Measurements from ENCODE around the gene MTHFR.

The MTHFR gene

DNA sequence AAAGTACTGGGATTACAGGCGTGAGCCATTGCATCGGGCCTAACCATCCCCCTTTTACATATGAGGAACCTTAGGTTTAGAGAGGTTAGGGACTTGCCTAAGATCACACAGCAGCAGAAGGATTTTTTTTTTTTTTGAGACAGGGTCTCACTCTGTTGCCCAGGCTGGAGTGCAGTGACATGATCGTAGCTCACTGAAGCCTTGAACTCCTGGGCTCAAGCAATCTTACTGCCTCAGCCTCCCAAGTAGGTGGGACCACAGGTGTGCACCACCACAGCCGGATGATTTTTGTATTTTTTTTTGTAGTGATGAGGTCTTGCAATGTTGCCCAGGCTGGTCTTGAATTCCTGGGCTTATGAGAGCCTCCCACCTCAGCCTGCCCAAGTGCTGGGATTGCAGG is 46.0 kb downstream of the MTHFR start:
- no peak for DNase-seq (ENCODE audit: low spot score)

DNA sequence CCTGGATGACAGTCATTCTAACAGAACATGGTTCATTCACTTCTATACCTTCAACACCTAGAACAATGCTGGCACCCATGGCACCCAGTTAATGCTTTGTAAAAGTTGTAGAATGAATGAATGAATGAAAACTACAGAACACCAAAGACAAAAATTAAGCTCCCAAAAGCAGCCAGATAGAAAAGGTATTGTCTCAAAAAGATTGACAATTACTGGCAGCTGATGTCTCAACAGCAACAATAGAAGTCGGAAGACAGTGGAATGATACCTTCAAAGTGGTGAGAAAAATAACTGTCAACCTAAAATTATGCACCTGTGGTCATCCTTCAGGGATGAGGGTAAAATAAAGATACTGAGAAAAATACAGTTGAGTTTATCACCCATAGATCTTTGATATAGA is 48.7 kb downstream of the MTHFR start:
- DNase-seq (ENCODE audit: low spot score): no peak

DNA sequence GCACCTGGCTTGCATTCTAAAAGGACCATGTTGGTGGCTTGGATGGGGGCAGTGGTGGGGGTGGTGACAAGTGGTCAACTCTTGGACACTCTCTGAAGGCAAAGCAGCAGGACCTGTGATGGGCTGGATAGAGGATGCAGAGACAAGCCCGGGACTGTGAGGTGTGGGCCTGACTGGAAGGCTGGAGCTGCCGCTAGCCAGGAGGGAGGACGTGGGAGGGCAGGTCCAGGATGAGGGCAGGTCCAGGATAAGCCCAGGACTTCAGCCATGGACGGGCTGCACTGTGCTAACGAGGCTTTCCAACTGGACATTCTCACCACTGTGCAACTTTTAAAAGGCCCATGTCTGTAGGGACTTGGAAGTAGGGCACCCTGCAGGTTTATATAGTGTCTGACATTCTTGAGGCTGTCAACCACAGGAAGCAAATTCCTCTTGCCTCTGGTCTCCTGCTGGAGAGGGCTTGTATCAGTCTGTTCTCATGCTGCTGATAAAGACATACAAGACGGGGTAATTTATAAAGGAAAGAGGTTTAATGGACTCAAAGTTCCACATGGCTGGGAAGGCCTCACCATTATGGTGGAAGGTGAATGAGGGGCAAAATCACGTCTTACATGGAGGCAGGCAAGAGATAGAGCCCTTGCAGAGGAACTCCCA is 52.1 kb downstream of the MTHFR start:
- DNase-seq (ENCODE audit: low spot score): no peak

DNA sequence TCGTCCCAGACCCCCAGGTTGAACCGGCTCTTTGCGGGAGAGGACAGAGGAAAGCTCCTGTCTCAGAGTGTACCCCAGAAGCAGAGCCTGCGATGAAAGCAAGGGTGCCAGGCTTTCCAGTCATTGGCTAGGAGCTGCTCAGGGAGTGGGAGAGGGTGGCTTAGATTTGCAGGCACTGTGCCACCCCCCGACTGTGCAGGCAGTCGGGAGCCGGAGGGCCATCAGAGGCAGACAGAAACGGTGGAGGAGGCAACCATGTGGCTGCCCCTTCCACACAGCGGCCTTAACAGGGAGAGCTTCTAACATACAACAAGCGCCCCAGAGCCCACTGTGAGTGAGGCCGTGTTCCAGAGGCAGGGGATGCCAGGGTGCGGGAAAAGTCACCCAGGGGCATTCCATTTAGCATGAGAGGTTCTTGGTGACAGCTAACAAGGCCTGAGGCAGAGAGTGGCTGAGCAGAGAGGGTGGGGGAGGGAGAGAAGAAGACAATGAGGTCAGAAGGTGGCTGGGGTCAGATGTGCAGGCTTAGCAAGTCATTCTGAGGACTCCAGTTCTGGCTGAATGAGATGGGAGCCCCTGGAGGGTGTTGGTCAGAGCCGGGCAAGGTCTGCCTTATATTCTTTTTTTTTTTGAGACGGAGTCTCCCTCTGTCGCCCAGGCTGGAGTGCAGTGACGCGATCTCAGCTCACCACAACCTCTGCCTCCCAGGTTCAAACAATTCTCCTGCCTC is 53.2 kb downstream of the MTHFR start:
- no peak for DNase-seq (ENCODE audit: low spot score)

DNA sequence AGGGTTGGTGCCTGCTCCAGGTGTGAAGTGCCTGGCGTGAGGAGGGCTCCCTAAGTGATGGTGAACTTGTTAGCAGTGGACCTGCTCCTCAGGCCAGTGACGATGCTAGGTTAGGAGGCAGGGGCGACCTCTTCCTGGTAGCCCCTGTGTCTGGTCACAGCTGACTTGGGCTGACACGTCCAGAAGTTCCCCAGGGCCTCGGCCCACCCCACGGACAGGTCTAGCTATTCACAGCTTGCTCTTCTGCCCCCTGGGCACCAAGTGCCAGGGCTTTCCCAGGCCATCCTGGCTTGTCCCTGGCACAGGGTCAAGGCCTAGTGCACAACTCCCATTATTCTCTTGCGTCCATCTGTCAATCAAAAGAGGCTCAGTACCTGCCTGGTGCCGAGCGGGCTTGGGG is 54.7 kb downstream of the MTHFR start:
- no peak for DNase-seq (ENCODE audit: low spot score)

DNA sequence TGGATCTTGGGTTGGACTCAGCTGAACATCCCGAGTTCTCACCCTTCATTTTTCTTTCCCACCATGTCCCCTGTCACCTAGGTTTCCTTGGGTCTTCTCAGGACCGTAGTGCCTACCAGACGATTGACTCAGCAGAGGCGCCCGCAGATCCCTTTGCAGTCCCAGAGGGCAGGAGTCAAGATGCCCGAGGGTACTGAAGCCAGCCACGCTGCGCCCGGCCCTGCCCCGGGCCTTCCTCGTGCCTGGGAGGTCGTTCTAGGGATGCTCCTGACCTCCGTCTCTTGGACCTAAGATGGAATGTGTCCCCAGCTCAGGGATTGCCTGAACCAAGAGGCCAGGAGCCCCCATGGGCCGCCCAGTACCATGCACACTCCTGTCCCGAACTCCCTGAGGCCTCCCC is 55.8 kb downstream of the MTHFR start:
- no peak for DNase-seq (ENCODE audit: low spot score)

DNA sequence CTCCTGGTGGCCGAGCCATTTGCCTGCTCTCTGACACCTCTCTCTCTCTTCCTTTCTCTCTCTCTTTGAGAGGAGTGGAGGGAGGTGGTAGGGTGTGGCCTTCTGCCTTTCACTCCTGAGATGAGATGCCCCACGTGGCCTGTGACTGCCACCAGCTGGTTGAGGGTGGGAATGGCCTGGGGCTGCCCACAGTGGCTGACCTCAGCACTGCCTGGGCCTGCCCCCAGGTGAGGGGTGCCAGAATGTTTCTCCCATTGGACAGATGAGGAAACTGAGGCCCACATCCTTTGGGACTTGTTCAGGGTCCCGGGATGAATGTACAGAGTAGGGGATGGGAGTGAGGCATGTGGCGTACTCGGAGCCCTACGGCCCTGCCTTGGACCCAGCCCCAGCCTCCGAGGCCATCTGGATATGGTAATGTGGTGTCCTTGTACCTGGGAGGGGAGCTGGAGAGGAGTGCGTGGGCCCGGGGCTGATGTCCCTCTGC is 56.5 kb downstream of the MTHFR start:
- peak; percentile 89 for DNase-seq (ENCODE audit: low spot score)

DNA sequence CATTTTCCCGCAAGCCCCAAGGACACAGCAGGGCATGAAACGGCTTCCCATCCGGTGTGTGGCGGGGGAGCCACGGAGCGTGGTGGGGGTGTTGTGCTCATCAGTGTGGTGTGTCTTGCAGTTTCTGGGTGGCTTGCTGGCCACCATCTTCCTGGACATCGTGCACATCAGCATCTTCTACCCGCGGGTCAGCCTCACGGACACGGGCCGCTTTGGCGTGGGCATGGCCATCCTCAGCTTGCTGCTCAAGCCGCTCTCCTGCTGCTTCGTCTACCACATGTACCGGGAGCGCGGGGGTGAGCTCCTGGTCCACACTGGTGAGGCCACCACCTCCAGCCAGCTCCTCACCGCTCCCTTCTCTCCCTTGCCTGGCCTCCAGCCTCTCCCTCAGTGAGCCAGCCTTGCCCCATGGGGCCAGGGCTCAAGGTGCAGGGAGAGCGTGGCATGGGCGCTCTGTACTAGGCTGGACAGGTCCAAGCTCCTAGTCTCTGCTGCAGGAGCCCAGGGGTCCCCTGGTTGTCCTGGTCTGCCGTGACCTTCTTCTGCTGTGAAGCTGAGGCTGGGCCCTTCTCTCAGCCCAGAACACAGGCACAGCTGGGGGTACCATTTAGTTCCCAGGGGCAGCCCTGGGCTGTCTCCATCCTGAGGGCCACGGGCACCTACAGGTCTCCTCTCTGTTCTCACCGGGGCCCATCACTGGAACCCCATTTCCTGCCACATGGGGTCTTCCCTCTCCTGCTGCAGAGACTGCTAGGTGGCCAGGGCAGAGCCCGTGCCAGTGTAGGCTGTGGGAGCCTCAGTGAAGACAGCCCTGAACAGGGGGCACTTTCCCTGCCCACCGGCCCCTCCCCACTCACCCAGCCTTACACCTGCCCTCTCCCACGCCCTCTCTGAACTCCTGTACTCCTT is 57.2 kb downstream of the MTHFR start:
- DNase-seq (ENCODE audit: low spot score): no peak

DNA sequence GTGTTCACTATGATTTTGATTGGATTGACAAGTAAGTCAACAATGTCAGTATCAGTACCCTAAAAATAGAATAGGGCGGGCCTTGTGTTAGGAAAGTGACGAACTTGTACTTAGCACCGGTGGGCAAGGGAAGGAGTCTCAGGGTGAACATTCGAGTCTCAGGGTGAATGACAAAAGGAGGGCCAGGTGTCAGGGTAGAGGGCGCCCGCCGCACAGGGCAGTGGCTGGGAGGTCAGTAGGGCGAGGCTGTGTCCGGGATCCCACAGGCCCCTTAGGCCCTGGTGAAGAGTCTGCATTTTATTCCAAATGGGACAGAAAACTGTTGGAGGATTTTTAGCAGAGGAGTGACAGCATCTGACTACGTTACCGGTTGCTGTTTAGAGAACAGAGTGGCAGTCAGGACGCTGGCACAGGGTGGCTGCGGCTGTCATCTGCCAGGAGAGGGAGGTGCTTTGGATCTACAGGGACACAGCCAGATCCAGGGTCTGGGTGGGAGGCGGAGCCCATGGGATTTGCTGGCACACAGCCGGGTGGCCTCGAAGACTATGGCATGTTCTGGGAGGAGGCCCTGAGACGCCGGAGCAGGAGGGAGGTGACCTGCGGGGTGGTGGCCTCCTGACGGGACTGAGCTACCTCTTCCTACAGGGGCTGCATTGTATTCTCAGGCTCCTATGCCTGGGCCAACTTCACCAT is 58.8 kb downstream of the MTHFR start:
- no peak for DNase-seq (ENCODE audit: low spot score)

DNA sequence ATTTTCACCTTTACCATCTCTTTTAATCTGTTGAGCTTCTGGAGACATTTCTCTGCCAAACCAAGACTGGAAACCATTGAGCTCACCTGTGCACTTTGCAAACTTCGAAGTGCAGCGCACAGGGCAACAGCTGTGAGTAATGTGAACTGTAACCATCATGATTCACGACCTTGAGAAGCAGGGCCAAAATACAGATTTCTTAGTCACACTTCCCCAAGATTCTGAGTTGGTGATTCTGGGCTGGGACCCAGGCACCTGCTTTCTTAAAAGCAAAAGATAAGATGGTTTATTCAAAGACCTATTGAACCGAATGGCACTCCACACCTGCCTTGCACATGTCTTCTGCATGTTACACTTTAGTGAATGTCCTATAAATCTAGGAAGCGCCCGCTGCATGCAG is 59.7 kb downstream of the MTHFR start:
- DNase-seq (ENCODE audit: low spot score): no peak

DNA sequence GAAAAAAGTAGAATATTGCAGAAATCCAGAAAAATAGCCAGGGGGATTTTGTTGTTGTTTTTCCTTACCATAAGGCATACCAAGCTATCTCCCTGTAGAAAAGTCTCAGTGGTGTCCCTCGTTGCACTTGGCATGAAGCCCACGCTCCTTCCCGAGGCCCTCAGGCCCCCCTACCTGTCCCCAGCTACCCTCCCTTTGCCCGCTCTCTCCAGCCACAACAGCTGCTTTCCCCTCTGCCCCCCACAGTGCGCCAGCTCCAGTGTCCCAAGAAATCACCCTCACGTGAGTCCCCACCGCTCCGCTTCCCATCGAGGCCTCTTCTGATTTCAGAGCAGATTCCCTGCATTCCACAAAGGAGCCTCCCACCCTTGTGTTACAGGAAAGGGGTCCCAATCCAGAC is 61.5 kb downstream of the MTHFR start:
- DNase-seq (ENCODE audit: low spot score): no peak

DNA sequence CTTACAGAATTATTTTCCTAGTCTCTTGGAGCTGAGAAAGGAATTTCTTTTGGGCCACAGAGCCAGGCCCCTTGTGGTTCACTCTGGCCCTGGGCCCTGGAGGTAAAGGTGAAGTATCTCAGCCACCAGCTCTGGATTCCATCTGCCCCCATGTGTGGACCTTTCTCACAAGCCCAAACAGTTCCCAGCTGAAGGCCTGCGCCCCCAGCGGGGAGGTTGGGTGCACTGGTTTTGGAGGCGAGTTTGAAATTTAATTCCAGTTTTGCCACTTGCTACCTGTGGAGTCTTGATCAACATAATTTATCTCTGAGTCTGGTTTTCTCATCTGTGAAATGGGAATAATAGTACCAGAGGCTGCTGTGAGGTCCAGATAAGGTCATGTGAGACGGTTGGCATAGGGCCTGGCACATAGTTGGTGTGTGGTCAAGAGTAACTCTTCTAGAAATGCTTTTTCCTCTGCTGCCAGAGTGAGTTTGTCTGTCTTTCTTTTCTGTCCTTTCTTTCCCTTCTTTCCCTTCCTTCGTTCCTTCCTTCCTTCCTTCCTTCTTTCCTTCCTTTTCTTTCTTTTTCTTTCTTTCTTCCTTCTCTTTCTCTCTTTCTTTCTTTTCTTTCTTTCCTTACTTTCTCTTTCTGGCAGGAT is 63.7 kb downstream of the MTHFR start:
- DNase-seq (ENCODE audit: low spot score): no peak

DNA sequence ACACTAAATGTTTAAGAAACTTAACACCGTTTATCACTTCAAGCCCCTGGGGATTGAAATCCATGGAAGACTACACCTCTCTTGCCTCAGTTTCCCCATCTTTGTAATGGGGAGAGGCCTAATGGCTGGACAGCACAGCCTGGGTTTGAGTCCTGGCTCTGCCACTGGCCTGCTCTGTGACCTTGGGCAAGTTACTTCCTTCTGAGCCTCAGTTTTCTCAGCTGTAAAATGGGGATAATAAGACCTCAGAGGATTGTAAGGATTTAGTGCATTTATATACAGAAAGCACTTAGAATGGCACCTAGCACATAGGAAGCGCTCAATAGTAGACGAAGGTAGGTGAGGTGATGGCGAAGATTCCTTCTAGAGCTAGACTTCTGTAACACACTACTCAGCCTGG is 64.3 kb downstream of the MTHFR start:
- DNase-seq (ENCODE audit: low spot score): no peak

DNA sequence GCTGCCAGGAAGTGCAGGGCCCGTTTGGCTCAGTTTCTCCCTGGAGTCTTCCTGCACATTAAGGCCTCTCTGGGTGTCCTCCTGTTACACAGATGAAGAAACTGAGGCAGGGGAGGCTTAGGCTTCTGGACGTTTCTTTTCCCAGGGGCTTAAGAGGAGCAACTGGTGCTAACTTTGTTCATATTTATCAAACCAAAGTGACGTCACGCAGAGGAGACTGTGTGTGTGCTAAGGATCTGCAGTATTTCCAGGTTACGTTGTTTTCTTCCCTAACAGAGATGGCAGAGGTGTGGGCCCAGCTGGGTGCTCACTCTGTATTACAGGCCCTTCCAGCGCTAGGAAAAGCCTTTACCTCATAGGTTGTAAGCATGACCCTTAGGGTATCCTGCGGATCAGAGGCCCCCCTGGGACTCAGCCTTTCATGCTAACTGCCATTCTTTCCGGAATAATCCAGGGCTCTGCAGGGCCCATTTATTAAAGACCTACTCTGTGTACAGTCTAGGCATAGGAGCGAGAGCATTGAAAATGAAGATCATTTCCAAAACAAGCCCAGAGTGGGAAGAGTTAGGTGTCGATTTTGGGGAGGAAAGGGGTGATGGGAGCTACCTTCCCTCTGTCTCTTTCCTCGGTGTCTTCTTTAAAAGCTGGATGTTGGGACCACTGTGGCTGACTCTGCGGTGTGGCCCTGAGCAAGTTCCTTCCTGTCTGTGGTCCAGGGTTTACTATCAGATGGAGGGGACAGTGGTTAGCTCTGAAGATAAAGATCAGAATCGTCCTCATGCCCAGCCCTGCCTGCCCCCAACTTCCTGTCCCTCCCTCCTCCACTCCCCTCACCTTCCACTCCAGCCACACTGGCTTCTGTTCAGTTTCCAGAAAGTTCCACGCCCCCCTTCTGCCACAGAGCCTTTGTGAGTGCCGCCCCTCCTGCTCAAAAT is 65.2 kb downstream of the MTHFR start:
- DNase-seq (ENCODE audit: low spot score): no peak

DNA sequence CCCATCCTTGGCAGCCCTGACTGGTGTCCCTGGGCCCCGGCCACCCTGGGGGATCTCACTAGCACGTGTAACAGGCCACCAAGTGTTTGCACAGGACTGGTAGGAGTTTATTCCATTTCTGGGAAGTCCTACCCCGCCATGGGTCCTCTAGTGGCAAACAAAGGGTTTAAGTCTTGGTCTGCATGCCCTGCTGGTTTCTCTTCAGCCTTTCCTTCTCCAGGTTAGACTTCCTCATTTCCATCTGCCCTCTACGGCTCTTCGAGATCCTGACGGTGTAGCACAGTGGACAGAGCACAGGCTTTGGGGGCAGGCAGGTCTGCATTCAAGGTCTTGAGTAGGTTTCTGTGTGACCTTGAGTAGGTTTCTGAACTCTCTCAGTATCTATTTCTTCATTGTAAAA is 67.0 kb downstream of the MTHFR start:
- no peak for DNase-seq (ENCODE audit: low spot score)

DNA sequence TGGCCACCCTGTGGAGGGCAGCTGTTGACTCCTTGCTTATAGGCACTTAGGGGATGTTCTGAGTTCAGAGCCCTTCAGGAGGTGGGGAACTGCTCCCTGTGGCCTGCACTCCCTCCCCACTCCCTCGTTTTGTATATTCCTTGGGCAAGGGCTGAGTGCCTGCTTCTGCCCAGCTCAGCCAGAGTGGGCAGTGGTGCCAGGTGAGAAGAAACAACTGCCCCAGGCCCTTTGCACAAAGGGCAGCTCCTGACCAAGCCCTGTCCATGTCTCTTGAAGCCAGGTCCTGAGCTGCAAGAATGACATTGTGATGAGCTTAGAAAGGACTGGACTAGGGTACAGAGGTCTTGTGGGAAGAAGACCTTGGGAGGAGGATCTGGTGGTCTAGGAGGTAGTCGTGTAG is 67.7 kb downstream of the MTHFR start:
- no peak for DNase-seq (ENCODE audit: low spot score)

DNA sequence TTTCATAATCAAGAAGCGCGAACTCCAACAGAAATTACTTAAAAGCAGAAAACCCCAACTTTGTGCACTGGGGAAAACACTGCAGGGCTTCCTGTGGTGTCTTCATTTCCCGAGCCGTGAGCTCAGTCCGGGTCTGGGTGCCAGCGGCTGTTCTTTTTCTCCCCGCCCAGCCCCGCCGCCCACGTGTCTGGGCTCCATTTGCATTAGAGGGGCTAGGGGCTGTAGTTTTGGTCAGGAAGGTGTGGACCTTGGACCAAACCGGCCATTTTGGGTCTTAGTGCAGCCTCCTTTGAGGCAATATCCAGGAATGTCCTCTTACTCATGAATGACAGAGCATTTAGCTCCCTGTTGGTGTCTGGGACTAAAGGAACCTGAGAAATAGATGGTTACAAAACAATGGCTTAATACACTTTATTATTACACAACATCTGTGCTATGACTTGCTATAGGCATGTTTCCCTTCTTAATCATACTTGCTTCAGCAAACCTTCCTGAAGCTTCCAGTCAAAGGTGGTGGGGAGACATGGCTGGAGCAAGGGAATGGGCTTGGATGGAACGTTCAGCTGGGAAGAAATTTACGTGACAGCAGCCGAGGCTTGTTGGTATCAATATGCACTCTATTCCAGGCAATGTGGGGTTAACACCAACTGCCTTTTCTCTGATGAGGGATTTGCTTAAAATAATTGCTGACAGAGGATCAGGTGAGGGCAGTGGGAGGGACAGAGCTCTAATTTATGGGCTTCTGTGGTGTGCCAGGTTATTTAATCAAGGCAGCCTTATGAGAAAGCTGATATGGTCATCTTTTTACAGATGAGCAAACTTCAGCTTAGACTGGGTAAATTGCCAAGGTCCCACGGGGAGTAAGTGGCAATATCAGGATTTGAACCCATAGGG is 68.8 kb downstream of the MTHFR start:
- DNase-seq (ENCODE audit: low spot score): peak; percentile 76

DNA sequence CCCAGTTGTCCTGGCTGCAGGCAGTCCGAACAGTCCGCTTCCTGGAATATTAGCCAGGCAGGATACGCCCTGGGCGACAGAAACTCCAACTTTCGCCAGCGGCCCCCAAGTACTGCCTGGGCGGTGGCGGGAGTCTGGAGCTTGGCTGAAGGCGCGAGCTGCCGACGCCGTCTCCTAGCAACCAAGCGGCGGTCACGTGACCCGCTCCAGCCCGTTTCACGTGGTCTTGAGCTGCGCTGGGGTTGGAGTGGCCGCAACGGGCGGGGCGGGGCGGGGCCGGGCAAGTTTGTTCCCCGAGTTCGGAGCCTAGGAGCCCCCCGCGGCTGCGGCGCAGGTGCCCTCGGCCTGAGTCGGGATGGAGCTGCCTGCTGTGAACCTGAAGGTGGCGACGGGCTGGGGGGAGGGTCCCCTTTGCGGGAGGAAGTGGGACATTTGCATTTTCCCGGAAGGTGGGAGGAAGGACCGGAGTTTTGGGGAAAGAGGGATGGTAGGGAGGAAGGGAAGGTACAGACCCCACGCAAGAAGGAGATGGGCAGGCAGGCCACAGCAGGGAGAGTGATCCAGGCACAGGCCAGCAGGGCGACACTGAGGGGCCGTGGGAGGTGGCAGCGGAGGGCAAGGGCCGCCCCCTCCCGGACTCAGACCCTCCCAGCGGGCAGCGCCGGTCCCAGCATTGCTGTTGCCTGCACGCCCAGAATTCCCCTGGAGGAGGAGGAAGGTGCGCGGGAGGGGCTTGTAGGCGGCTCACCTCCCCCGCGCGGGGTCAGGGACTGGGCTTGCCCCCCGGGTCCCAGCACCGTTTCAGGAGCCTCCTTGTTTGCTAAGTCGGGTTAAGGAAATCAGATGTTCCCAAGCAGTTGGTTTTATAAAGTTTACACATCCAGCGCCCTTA is 69.7 kb downstream of the MTHFR start, which contains the start of gene AGTRAP:
Gene AGTRAP (plus strand): TSS at position 283 of the 892 bp plus-strand sequence. CDS start 73 bp downstream, at position 356.
- DNase-seq (ENCODE audit: low spot score): peak; percentile 97
